ENCODE results near the gene RPGRIP1.

RPGRIP1 gene

GRCh38 chr14:21309238-21309636, 29.4 kb downstream of the RPGRIP1 start:
- no peaks in the 10 kb centered on the region for H3K27me3 ChIP-seq (ENCODE audit: control insufficient read depth, insufficient read depth, low read length)
- H3K4me1 ChIP-seq (ENCODE audit: control insufficient read depth, insufficient read depth, low read length) = peaks cover 16% of the 10 kb centered on the region
- H3K9me3 ChIP-seq (ENCODE audit: control insufficient read depth, insufficient read depth, low read length) = no peaks in the 10 kb centered on the region
- peak overlapping the region; percentile 28 for H3K4me3 ChIP-seq (ENCODE audit: low read depth, low read length)
- no peaks in the 10 kb centered on the region for H3K36me3 ChIP-seq (ENCODE audit: control insufficient read depth, insufficient read depth, low read length)
- H3K9ac ChIP-seq (ENCODE audit: low read depth, low read length) = peak overlapping the region; percentile 73

- no peaks in the 10 kb centered on the region for H3K27me3 ChIP-seq (ENCODE audit: control insufficient read depth, insufficient read depth, low read length)
- H3K9me3 ChIP-seq (ENCODE audit: control insufficient read depth, insufficient read depth, low read length) = no peaks in the 10 kb centered on the region
- H3K9ac ChIP-seq (ENCODE audit: low read depth, low read length) = no peak overlapping the region
- H3K36me3 ChIP-seq (ENCODE audit: control insufficient read depth, insufficient read depth, low read length) = no peaks in the 10 kb centered on the region
- H3K4me1 ChIP-seq (ENCODE audit: control insufficient read depth, insufficient read depth, low read length) = peaks cover 16% of the 10 kb centered on the region
- H3K4me3 ChIP-seq (ENCODE audit: low read depth, low read length) = no peak overlapping the region
These were observed 30.1 kb downstream of the RPGRIP1 start for GRCh38 chr14:21309956-21310355.

- Histone ChIP-seq H3K9ac (ENCODE audit: low read depth, low read length) (no peak overlapping the region), H3K9me3 (ENCODE audit: control insufficient read depth, insufficient read depth, low read length) (no peaks in the 10 kb centered on the region), H3K27me3 (ENCODE audit: control insufficient read depth, insufficient read depth, low read length) (no peaks in the 10 kb centered on the region), H3K4me3 (ENCODE audit: low read depth, low read length) (no peak overlapping the region), H3K36me3 (ENCODE audit: control insufficient read depth, insufficient read depth, low read length) (no peaks in the 10 kb centered on the region), H3K4me1 (ENCODE audit: control insufficient read depth, insufficient read depth, low read length) (peaks cover 16% of the 10 kb centered on the region)
These were observed 31.7 kb downstream of the RPGRIP1 start for GRCh38 chr14:21311614-21312013.

GRCh38 chr14:21313512-21313911, 33.6 kb downstream of the RPGRIP1 start:
- Histone ChIP-seq H3K27me3 (ENCODE audit: control insufficient read depth, insufficient read depth, low read length) (no peaks in the 10 kb centered on the region), H3K9ac (ENCODE audit: low read depth, low read length) (no peak overlapping the region), H3K4me1 (ENCODE audit: control insufficient read depth, insufficient read depth, low read length) (peaks cover 6% of the 10 kb centered on the region), H3K4me3 (ENCODE audit: low read depth, low read length) (no peak overlapping the region), H3K9me3 (ENCODE audit: control insufficient read depth, insufficient read depth, low read length) (no peaks in the 10 kb centered on the region), H3K36me3 (ENCODE audit: control insufficient read depth, insufficient read depth, low read length) (no peaks in the 10 kb centered on the region)

GRCh38 chr14:21317398-21317797, 37.5 kb downstream of the RPGRIP1 start:
- Histone ChIP-seq H3K9ac (ENCODE audit: low read depth, low read length) (no peak overlapping the region), H3K36me3 (ENCODE audit: control insufficient read depth, insufficient read depth, low read length) (no peaks in the 10 kb centered on the region), H3K4me1 (ENCODE audit: control insufficient read depth, insufficient read depth, low read length) (peaks cover 4% of the 10 kb centered on the region), H3K27me3 (ENCODE audit: control insufficient read depth, insufficient read depth, low read length) (no peaks in the 10 kb centered on the region), H3K4me3 (ENCODE audit: low read depth, low read length) (no peak overlapping the region), H3K9me3 (ENCODE audit: control insufficient read depth, insufficient read depth, low read length) (no peaks in the 10 kb centered on the region)

GRCh38 chr14:21320913-21321312, 41.0 kb downstream of the RPGRIP1 start:
- no peak overlapping the region for H3K4me3 ChIP-seq (ENCODE audit: low read depth, low read length)
- peaks cover 4% of the 10 kb centered on the region for H3K4me1 ChIP-seq (ENCODE audit: control insufficient read depth, insufficient read depth, low read length)
- no peak overlapping the region for H3K9ac ChIP-seq (ENCODE audit: low read depth, low read length)
- H3K36me3 ChIP-seq (ENCODE audit: control insufficient read depth, insufficient read depth, low read length) = no peaks in the 10 kb centered on the region
- no peaks in the 10 kb centered on the region for H3K27me3 ChIP-seq (ENCODE audit: control insufficient read depth, insufficient read depth, low read length)
- no peaks in the 10 kb centered on the region for H3K9me3 ChIP-seq (ENCODE audit: control insufficient read depth, insufficient read depth, low read length)

GRCh38 chr14:21322716-21323115, 42.8 kb downstream of the RPGRIP1 start:
- Histone ChIP-seq H3K27me3 (ENCODE audit: control insufficient read depth, insufficient read depth, low read length) (no peaks in the 10 kb centered on the region), H3K4me1 (ENCODE audit: control insufficient read depth, insufficient read depth, low read length) (peaks cover 4% of the 10 kb centered on the region), H3K4me3 (ENCODE audit: low read depth, low read length) (no peak overlapping the region), H3K9me3 (ENCODE audit: control insufficient read depth, insufficient read depth, low read length) (no peaks in the 10 kb centered on the region), H3K36me3 (ENCODE audit: control insufficient read depth, insufficient read depth, low read length) (no peaks in the 10 kb centered on the region), H3K9ac (ENCODE audit: low read depth, low read length) (no peak overlapping the region)

- Histone ChIP-seq H3K27me3 (ENCODE audit: control insufficient read depth, insufficient read depth, low read length) (no peaks in the 10 kb centered on the region), H3K9me3 (ENCODE audit: control insufficient read depth, insufficient read depth, low read length) (no peaks in the 10 kb centered on the region), H3K9ac (ENCODE audit: low read depth, low read length) (no peak overlapping the region), H3K4me3 (ENCODE audit: low read depth, low read length) (no peak overlapping the region), H3K4me1 (ENCODE audit: control insufficient read depth, insufficient read depth, low read length) (no peaks in the 10 kb centered on the region), H3K36me3 (ENCODE audit: control insufficient read depth, insufficient read depth, low read length) (no peaks in the 10 kb centered on the region)
These were observed 47.1 kb downstream of the RPGRIP1 start for GRCh38 chr14:21326972-21327371.

Data from iPS-15b (cell line).